Parathyroid adenoma (tissue), 2 donors: ENCODE measurements around the gene RABGAP1.

Experiments
- H2AFZ ChIP-seq: fragments of 300-600 bp; sonication (generic); one replicate; pipeline ENCODE4 v1.7.0; 2017; ENCODE audit warnings: antibody characterized with exemption, mild to moderate bottlenecking
- H3K27ac ChIP-seq: fragments of 300-600 bp; sonication (generic); one replicate; pipeline ENCODE4 v1.7.0; 2017
- H3K27me3 ChIP-seq: fragments of 300-600 bp; sonication (generic); one replicate; pipeline ENCODE4 v1.7.0; 2017; ENCODE audit warnings: low read length; ENCODE audit not compliant: control insufficient read depth, insufficient read depth
- H3K36me3 ChIP-seq: fragments of 300-600 bp; sonication (generic); one replicate; pipeline ENCODE4 v1.7.0; 2017; ENCODE audit warnings: low read length; ENCODE audit not compliant: control insufficient read depth, insufficient read depth
- H3K4me1 ChIP-seq: fragments of 300-600 bp; sonication (generic); one replicate; pipeline ENCODE4 v1.7.0; 2017; ENCODE audit warnings: control low read depth
- H3K4me2 ChIP-seq: fragments of 300-600 bp; sonication (generic); one replicate; pipeline ENCODE4 v1.7.0; 2017; ENCODE audit warnings: low read length
- H3K4me3 ChIP-seq: fragments of 300-600 bp; sonication (generic); one replicate; pipeline ENCODE4 v1.7.0; 2017; ENCODE audit warnings: low read depth, low read length
- H3K79me2 ChIP-seq: fragments of 300-600 bp; sonication (generic); one replicate; pipeline ENCODE4 v1.7.0; 2017; ENCODE audit warnings: control low read depth
- H3K9ac ChIP-seq: fragments of 300-600 bp; sonication (generic); one replicate; pipeline ENCODE4 v1.7.0; 2017; ENCODE audit warnings: mild to moderate bottlenecking
- H3K9me3 ChIP-seq: fragments of 300-600 bp; sonication (generic); one replicate; pipeline ENCODE4 v1.7.0; 2017; ENCODE audit warnings: low read length; ENCODE audit not compliant: control insufficient read depth
- TF ChIP-seq, protein P1 (sequence below): fragments of 300-600 bp; sonication (generic); IDR thresholded peaks from one replicate; pipeline ENCODE4 v1.7.0; 2017; ENCODE audit warnings: antibody characterized with exemption, mild to moderate bottlenecking
- donor health status: primary hyperparathyroidism.

RABGAP1 gene

DNA sequence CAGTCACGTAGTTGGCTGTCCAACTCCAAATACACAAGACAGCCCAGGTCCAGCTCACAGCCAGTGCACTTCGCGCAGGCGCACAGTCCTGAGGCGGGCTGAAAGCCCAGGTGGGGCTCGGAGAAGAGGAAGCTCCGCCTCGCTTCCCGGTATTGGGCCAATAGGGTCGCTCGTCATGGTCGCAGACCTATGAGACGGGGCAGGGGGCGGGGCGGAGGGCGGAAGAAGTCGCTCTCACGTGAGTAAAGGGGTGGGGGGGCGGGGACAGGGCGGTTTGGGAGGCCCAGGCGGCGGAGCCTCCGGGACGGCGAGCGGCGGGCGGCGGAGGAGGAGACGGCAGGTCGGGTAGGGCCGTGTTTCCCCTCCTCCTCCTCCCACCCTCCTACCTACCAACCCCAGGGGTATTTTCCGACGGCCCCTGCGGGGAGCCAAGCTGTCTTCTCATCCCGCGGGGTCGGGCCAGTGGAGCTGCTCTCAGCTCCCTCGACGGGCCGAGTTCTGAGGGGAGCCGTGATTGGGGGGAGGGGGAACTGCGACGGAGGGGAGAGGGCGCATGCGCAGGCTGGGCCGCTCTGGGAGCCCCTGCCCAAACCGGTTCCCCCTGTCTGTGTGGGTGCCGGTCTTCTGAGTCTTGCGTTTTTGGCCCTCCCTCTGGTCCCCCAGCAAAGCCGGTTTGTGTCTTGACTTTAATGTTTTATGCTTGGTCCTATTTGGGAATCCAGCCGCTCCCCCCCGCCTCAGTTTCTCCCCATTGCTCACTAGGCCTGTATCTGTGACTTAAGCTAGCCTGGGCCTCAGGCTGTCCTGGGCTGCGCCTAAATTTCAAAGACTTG is at the start of gene RABGAP1:
Gene RABGAP1, plus strand, starts transcription at position 272 of the 833 bp plus-strand sequence. CDS start 16,040 bp downstream, outside the sequence.
- H3K27me3 ChIP-seq = no peaks in the 10 kb centered on the region
- peak within 1 kb of the TSS; percentile 77 for H3K27ac ChIP-seq
- TF ChIP-seq, protein P1, sequence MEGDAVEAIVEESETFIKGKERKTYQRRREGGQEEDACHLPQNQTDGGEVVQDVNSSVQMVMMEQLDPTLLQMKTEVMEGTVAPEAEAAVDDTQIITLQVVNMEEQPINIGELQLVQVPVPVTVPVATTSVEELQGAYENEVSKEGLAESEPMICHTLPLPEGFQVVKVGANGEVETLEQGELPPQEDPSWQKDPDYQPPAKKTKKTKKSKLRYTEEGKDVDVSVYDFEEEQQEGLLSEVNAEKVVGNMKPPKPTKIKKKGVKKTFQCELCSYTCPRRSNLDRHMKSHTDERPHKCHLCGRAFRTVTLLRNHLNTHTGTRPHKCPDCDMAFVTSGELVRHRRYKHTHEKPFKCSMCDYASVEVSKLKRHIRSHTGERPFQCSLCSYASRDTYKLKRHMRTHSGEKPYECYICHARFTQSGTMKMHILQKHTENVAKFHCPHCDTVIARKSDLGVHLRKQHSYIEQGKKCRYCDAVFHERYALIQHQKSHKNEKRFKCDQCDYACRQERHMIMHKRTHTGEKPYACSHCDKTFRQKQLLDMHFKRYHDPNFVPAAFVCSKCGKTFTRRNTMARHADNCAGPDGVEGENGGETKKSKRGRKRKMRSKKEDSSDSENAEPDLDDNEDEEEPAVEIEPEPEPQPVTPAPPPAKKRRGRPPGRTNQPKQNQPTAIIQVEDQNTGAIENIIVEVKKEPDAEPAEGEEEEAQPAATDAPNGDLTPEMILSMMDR = no peak
- H3K36me3 ChIP-seq = no peaks in the 10 kb centered on the region
- no peak within 1 kb of the TSS for H3K9ac ChIP-seq
- H3K9me3 ChIP-seq = no peaks in the 10 kb centered on the region
- H3K4me1 ChIP-seq = peaks cover 3% of the 10 kb centered on the region
- H3K4me2 ChIP-seq = peak within 1 kb of the TSS; percentile 62
- H3K4me3 ChIP-seq = peak within 1 kb of the TSS; percentile 91
- H2AFZ ChIP-seq = peak within 1 kb of the TSS; percentile 80
- H3K79me2 ChIP-seq = peaks cover 21% of the 10 kb centered on the region

DNA sequence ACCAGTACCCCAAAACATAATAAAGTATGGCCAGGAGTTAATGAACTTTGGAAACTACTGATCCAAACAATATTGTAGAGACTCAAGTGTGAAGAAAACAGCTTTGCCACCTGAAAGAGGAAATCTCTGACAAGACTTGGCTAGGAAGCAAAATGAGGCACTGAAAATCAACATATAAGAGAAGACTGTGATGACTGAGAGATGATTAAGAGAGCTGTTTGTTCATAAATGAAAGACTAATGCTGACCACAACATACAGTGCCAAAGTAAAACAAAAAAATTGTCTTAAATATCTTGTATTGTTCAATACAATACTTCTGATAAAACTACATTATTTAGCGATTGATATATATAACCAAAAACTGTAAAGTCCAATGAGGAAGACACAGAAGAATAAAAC is 42.9 kb upstream of the RABGAP1 start:
- peaks cover 17% of the 10 kb centered on the region for H3K79me2 ChIP-seq
- H3K27ac ChIP-seq = no peak overlapping the region
- H3K36me3 ChIP-seq = no peaks in the 10 kb centered on the region
- H3K9ac ChIP-seq = no peak overlapping the region
- no peak overlapping the region for H3K4me3 ChIP-seq
- no peaks in the 10 kb centered on the region for H3K9me3 ChIP-seq
- no peaks in the 10 kb centered on the region for H3K4me1 ChIP-seq
- H3K27me3 ChIP-seq = no peaks in the 10 kb centered on the region
- no peak overlapping the region for H3K4me2 ChIP-seq
- no peak overlapping the region for H2AFZ ChIP-seq
- TF ChIP-seq, protein P1 = no peak

DNA sequence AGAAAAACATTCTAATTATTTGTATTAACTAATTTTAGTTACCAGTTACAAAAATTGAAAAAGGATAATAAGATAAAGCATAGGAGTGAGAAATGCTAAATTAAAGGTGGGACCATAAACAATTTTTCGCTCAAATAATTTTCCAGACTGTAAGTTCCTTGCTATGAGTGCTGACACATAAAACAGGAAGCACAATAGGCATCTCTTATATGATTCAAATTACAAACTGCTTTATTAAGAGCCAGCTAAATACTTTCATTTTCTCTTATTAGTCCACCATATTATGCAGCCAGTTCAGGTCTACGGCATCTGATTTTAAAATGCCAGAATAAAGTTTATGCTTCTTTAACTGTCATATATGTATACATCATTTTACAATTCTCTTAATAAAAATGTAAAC is 40.0 kb upstream of the RABGAP1 start:
- H2AFZ ChIP-seq = no peak overlapping the region
- H3K27me3 ChIP-seq = no peaks in the 10 kb centered on the region
- no peaks in the 10 kb centered on the region for H3K9me3 ChIP-seq
- no peaks in the 10 kb centered on the region for H3K4me1 ChIP-seq
- no peak overlapping the region for H3K27ac ChIP-seq
- no peak overlapping the region for H3K4me2 ChIP-seq
- peaks cover 12% of the 10 kb centered on the region for H3K79me2 ChIP-seq
- H3K36me3 ChIP-seq = no peaks in the 10 kb centered on the region
- no peak overlapping the region for H3K9ac ChIP-seq
- TF ChIP-seq, protein P1 = no peak
- no peak overlapping the region for H3K4me3 ChIP-seq

DNA sequence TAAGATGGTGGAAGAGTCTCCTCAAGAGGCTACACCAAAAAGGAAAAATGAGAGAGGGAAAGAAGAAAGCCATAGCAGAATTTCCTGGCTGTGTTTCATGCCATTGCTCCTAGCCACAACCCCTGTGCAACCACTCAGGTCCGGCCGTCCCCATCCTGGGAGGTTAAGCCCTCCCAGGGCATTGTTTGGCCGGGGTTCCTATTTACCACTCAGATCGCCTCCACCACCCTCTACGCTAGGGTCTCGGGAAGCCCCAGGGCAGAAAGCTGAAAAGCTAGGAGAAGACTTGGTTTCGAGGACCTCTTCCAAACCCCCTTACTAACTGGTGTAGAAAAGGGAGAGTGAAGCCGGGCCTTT is 36.4 kb upstream of the RABGAP1 start:
- H3K4me1 ChIP-seq = no peaks in the 10 kb centered on the region

More for the DNA sequence above, 36.4 kb upstream of the RABGAP1 start:
- Histone ChIP-seq H3K9ac (no peak overlapping the region), H3K36me3 (no peaks in the 10 kb centered on the region), H3K4me3 (peak overlapping the region; percentile 93), H3K79me2 (peaks cover 12% of the 10 kb centered on the region), H2AFZ (peak overlapping the region; percentile 71), H3K4me2 (peak overlapping the region; percentile 97), H3K27me3 (no peaks in the 10 kb centered on the region), H3K27ac (peak overlapping the region; percentile 63), H3K9me3 (no peaks in the 10 kb centered on the region)
- TF ChIP-seq, protein P1 = no peak
